HG03520 (cell line): ENCODE data around the gene STPG4.

Source experiments
- ATAC-seq: cut with Tn5 transposase; IDR thresholded peaks from one replicate; pipeline ENCODE4 v1.9.1; 2021; ENCODE audit warnings: mild to moderate bottlenecking, moderate library complexity; ENCODE audit not compliant: unreplicated experiment

The STPG4 gene

DNA sequence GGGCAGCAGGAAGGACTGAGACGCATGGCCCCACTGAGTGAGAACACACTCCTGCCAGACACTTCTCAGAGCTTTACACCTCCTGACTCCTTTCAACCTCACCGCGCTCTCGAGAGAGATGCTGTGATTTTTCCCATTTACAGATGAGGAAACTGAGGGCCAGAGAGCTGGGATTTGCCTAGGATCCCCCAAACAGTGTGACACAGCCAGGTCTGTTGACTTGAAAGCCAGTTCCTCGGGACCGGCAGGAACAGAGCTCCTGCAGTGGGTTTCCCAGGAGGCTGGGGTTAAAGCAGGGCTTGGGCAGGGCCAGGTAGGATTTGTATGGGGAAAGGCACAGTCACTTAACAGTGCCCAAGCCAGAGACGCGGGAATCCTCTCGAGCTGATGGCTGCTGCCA is 81.9 kb downstream of the STPG4 start:
- ATAC-seq, result no peak

DNA sequence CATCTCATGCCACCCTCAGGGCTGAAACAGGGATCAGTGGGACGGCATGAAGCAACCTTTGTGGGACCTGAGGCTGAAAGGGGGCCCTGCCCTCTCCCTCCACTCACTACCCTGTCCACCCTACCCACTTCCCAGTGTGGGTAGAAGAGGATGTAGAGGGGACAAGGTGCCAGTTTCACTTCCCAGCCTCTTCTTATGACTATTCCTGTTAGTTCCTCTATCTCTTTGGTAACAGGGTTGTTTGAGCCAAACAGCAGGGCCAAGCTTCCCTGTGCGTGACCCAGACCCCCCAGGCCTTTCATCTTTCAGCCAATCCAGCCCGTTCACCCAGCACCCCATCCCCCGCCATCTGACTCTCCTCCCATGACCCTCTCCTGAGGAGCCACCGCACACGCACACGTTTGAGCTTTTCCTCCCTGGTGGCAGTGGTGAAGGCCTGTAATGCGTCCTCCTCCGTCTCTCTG is 82.3 kb downstream of the STPG4 start:
- no peak for ATAC-seq

DNA sequence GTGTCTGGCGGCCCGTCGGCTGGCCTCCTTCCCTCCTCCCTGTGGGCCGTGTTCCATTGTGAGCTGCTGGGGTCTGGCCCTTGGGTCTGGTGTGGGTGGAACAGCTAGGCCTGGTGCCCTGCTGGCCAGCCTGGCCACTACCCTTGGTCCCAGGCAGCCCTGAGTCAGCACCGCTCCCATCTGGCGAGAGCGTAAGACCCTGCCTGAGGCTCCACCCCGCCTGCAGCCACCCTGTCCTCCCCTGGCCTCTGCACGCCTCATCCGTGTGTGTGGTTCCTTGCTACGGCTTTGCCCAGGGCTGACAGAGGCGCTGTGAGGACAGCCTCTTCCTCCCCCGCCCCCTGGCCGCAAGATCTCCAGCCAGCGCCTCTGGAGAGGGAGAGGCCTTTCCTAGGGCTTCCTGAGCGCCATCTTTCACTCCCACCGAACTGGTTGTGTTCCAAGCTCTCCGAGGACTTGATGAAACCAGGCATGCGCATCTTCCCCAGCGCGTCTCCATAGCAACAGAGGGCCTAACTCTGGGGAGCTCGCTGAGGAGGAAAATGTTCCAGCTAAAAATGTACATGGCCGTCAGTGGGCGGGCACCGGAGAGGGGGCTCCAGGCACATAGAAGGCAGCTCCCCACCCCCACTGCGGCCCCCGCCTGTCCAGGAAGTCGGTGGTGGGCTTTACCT is 83.0 kb downstream of the STPG4 start:
- no peak for ATAC-seq

DNA sequence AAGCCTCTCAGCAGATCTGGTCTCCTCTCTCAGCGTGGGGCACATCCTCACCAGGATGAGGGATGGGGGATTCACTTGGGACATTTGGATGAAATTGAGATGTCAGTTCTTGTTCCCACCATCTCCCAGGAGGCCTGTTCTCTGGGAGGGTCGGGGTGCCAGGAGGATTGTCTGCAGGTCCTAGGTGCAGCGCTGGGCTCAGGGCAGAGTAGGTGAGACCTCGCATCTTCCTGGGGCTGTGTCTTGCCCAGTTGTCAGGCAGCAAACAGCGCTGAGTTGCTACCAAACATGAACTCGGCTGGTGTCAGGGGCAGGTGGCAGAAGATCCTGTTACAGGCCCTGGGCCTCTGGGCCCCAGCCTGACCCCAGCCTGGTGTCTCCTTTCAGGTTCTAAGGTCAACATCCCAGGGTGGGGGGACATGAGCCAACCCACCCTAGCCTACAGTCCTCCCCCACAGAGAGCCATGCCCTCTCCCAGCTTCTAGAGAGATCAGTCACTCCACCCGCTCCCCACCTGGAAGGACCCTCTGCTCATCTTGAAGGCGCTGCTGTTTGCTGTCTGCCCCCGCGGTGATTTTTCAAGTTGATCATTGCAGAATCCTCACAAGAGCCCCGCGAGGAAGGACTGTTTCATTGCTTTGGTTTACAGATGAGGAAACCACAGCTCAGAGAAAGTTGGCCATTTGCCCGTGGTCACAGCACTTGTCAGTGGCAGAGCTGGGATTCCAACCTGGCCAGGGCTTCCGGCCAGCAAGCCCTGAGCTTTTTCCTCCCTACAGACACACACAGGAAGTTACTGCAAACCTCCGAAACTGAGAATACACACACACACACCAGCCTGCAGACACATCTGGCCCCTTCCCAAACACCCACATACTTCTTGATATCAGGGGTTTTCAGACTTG is 83.9 kb downstream of the STPG4 start:
- ATAC-seq, result peak; percentile 49

GRCh38 chr2:47070155-47070919 is 84.8 kb downstream of the STPG4 start:
- no peak for ATAC-seq

- ATAC-seq, result no peak
Measured at GRCh38 chr2:47069628-47070154, 85.4 kb downstream of the STPG4 start.

- no peak for ATAC-seq
Measured at GRCh38 chr2:47068981-47069627, 86.0 kb downstream of the STPG4 start.

DNA sequence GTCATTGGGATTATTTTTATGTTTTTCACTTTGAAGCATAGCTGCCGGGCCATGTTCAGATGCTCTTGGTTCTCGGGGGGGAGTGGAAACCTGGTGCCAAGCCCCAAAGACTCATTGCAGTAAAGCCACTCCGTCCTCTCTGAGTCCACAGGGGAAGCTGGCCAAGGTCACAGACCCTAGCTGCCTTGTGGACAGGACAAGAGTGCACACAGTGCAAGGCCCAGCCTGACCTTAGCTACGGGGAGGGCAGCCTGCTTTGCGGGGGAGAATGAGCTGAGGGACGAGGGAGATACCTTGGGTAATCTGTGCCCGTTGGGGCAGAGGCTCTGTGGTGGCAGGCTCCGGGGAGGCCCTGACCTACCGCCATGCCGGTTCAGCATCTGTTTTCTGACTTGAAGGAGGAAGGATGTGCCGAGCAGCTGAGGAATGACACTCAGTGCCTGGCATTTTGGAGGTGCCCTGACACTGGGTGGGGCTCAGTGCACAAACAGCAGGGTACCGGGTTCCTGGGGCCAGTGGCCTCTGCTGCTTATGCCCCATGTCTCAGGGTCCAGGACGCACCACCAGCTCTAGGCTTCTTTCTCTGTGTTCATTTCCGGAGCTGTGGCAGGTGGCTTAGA is 87.2 kb downstream of the STPG4 start:
- ATAC-seq, result no peak

DNA sequence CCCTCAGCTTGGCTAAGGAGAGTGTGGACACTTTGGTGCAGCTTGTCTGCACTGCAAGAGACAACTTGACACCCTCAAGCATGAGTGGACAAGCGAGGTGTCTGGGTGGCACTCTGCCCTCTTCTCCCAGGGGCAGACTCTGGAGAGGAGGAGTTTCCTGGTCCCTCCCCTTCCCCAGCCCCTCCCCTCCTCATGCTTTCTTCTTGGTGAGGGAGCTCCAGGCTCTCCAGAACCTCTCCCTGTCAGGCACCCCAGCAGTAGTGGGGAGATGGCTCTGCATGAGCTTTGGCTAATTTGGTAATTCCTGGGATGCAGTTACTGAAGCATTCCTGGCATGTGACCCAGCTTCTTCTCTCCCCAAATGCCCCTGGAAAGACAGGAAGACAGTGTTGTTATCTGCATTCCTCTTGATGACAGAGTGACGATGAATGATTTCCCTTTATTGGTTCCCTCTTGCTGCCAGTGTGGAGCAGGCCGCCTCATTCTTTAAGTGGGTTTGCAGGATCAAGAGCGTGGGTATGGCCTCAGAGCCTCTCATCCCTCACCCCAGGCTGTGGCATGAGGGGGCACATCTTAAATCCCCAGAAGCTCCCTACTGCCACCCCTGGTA is 89.2 kb downstream of the STPG4 start:
- ATAC-seq, result no peak

- ATAC-seq, result no peak
Measured at GRCh38 chr2:47065343-47065742, 89.8 kb downstream of the STPG4 start.

DNA sequence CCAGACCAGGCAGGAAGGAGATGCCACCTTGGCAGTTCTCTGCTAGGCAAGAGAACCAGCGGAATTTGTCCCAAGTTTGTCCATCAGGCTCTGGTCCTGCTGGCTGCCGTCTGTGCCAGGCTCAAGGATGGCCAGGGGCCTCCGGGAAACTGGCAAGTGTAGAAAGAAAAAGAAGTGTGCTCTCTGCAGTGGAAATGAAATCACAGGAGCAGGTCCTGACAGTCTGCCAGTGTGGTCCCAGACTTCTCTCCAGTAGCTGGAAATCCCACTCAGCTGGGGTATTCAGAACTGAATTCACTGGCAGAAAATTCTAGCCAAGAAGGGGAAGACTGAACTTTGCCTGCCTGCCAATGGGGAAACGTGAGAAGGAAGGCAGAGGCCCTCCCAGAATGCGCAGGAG is 91.0 kb downstream of the STPG4 start:
- no peak for ATAC-seq

DNA sequence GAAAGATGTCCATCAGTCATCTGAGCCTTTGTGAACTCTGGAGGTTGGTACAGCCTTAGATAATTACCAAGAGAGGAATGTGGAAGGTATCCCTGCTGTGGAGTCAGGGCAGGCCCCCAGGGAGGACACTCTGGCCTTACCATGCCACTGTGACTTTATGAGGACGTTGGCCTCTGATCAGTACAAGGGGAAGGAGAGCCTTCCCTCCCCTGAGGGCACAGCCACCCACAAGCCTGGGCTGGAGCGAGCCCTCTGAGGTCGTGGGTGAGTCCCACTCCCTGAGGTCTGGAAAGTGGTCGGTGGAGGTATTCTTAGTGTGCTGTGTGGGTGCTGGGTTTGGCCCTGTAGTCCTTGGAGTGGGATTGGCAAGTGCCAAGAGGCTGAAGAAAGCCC is 91.6 kb downstream of the STPG4 start:
- ATAC-seq, result no peak

- ATAC-seq, result no peak
Measured at GRCh38 chr2:47062681-47063537, 92.2 kb downstream of the STPG4 start.

DNA sequence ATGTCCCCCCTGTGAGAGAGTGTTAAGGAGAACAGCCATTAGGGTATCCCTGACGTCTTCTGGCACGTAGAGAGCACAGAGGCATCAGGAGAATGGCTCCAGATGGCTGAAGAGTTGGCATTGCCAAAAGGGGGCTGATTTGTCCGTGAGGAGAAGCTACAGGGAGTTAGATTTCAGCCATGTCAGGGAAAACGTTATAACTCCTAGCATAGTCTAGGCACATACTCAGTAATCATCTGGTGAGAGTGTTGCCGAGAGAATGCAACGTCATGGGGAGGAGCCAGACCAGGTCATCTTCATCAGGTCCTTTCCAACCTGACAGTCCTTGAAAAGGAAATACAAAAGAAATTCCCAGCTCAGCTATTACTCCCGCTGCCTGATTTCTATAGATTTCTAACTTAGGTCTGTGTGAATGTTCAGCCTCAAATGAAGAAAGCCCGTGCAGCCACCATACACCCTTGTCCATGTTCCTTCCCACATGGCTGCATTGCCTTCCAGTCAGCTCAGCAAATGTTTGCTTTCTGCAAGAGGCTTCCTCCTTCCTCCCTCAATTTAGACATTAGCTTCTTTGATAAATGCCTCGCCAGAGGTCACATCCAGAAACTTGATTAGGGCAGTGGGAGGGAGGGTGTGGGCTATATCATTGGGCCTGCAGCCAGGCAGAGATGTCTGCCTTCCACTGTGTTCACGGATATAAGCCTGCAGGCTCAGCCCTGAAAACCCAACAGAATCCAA is 93.0 kb downstream of the STPG4 start:
- ATAC-seq, result no peak

DNA sequence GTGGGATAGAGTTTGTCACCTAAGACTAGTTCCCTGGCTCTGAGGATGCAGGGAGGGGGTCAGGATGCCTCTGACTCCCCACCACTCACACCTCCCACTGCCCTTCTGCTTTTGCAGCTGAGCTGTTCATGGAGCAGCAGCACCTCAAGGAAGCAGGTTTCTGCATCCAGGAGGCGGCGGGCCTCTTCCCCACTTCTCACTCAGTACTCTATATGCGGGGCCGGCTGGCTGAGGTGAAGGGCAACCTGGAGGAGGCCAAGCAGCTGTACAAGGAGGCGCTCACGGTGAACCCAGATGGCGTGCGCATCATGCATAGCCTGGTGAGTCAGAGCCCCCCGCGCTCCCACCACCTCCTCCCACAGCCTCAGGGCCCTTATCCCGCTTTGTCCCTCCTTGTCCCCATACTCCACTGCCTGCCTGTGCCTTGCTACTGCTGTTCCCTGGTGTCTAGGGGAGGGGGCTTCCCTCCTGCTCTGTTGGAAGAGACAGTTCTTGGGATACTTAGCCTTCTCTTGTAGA is 94.4 kb downstream of the STPG4 start:
- ATAC-seq, result no peak

DNA sequence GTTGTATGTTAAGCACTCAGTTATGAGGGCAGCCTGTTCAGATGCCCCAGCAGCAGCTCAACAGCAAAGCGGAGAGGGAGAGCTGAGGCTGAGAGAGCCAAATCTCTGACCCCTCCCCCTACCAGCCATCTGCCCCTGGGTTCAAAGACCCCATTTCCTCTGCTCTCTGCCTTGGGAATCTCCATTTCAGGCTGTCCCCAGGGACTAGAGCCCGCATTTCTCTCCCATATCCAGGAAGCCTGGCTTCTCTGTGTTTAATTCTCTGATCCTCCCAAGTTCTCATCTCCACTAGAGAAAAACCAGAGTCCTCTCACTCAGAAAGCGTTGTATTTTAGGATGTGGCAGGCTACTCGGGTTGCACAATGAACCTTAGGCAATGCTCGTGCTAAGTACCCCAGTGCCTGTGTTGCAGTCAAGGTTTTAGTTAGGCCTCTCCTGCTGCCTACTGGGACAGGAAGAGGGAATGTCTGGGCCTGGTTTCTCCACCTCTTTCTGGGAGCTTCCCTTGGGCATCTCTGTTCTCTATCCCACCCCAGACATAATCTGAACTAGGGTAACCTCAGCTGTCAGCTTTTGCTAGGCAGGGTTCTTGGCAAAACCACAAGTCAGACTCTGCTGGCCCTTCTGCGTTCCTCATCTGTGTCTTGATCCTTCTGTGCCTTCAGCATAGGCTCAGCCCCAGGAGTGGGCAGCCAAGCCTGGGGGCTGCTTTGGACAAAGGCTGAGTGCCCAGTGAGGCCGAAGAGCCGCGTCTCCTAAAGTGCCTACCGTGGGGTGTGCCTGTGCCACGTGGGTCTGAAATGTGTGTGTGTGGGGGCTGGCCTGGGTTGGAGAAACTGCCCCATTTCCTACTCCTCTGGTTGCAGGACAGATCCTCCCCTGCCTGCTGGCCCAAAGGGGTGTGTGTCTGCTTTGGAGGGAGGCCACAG is 96.8 kb downstream of the STPG4 start:
- peak; percentile 61 for ATAC-seq

- ATAC-seq, result no peak
Measured at GRCh38 chr2:47057687-47058002, 97.5 kb downstream of the STPG4 start.
